Upper lobe of left lung (tissue), 6 donors: ENCODE measurements around the gene KDSR. TPM values are rescaled to one million over a fixed set of nuclear protein-coding genes. Genes with fewer than 3 reads are reported as not detected.

Experiments
- ATAC-seq, 2 donors: fragments of 200-7000 bp; cut with Tn5 transposase; one replicate each; pipeline ENCODE4 v1.9.1; 2022; ENCODE audit warnings: mild to moderate bottlenecking in 2 of 2, moderate library complexity in 2 of 2; ENCODE audit not compliant: low FRiP score in 2 of 2
- DNase-seq, 2 donors: peaks; one replicate each; pipeline ENCODE4 v3.0.0-alpha.2; 2019 to 2020
- H3K27ac ChIP-seq, 4 donors: fragments of 200-600 bp; sonication (generic); one replicate each; pipeline ENCODE4 v1.5.1; 2016 to 2019
- H3K27me3 ChIP-seq, 4 donors: fragments of 200-600 bp; sonication (generic); one replicate each; pipeline ENCODE4 v1.5.1; 2017 to 2019
- H3K36me3 ChIP-seq, 4 donors: fragments of 200-600 bp; sonication (generic); one replicate each; pipeline ENCODE4 v1.5.1; 2016 to 2019
- H3K4me1 ChIP-seq, 4 donors: fragments of 200-600 bp; sonication (generic); one replicate each; pipeline ENCODE4 v1.5.1; 2018 to 2019
- H3K4me3 ChIP-seq, 4 donors: fragments of 200-600 bp; sonication (generic); one replicate each; pipeline ENCODE4 v1.5.1; 2017 to 2019; ENCODE audit warnings: mild to moderate bottlenecking in 2 of 4, moderate library complexity in 1 of 4
- H3K9me3 ChIP-seq, 4 donors: fragments of 200-600 bp; sonication (generic); one replicate each; pipeline ENCODE4 v1.5.1; 2018 to 2019
- EP300 ChIP-seq, 4 donors: sonication (generic); formaldehyde crosslinking; IDR thresholded peaks; one replicate each; pipeline ENCODE4 v1.5.1; 2017; ENCODE audit warnings: antibody characterized with exemption in 4 of 4, control low read depth in 2 of 4
- POLR2A ChIP-seq, 4 donors: fragments of 450-650 bp; IDR thresholded peaks; one replicate each; pipeline ENCODE4 v1.5.1; 2016 to 2017; ENCODE audit warnings: antibody characterized with exemption in 4 of 4, mild to moderate bottlenecking in 2 of 4
- POLR2AphosphoS5 ChIP-seq, 2 donors: sonication (generic); formaldehyde crosslinking; IDR thresholded peaks; one replicate each; pipeline ENCODE4 v1.5.1; 2017; ENCODE audit warnings: antibody characterized with exemption in 2 of 2
- WGBS, 2 donors: methylation state at CpG; one replicate each; pipeline ENCODE4 v1.1.5; 2017 to 2018; 5-methylcytosine and 5-hydroxymethylcytosine counted together
- total RNA-seq, 6 donors: library from RNA; depleted of rRNA in 4 of 6; stranded (reverse); fragments of >200 nt in 4 of 6; gene quantifications; one replicate each; pipeline versions ENCODE4 v1.1.0 to v1.2.1, GENCODE V29; 2016 to 2021
- TF ChIP-seq, protein P1 (sequence below), 6 experiments: fragments of 450-650 bp in 4 of 6; fragments of 200-600 bp in 2 of 6; sonication (generic) in 2 of 6; IDR thresholded peaks; one replicate each; pipeline ENCODE4 v1.5.1; 2016 to 2019; ENCODE audit warnings: antibody characterized with exemption in 6 of 6
- donor health status: DM: no; HTN: no; CAD: no; lungs with moderate emphysema.
- donor health status: DM: no; HTN: yes; CAD: no; lungs with severe emphysema.

KDSR gene
- total RNA-seq, 6 donors from 2014 or later: 26.2 to 68.8 (median 45.2) TPM

DNA sequence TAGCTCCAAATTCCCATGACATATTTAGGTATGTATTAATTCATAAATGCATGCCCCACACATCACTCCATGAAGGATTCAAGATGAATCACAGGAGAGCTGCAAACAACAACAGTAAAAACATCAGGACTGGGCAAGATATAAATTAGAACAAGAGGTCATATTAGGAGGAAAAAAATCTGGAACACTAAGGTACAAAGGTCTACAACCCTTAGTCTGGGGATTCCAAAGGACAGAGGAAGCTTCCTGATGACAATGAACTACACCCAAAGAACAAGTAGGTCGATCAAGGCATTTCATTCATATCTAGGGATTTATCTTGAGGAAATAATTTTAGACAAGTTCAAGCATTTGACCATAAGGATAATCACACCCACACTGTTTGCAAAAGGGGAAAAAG is 40.7 kb upstream of the KDSR start:
- no peaks in the 10 kb centered on the region for H3K9me3 ChIP-seq
- ATAC-seq (no peak), DNase-seq (no peak)
- no peak overlapping the region for H3K4me3 ChIP-seq
- no peaks in the 10 kb centered on the region for H3K27me3 ChIP-seq
- 56 to 63% methylated on average over 1 of the region's 1 CpG for WGBS, 2 donors
- H3K27ac ChIP-seq: no peak overlapping the region
- TF ChIP-seq EP300 (IDR thresholded peaks at IDR 0.05) (no peak), POLR2A (IDR thresholded peaks at IDR 0.05) (no peak), POLR2AphosphoS5 (IDR thresholded peaks at IDR 0.05) (no peak)
- TF ChIP-seq, protein P1, sequence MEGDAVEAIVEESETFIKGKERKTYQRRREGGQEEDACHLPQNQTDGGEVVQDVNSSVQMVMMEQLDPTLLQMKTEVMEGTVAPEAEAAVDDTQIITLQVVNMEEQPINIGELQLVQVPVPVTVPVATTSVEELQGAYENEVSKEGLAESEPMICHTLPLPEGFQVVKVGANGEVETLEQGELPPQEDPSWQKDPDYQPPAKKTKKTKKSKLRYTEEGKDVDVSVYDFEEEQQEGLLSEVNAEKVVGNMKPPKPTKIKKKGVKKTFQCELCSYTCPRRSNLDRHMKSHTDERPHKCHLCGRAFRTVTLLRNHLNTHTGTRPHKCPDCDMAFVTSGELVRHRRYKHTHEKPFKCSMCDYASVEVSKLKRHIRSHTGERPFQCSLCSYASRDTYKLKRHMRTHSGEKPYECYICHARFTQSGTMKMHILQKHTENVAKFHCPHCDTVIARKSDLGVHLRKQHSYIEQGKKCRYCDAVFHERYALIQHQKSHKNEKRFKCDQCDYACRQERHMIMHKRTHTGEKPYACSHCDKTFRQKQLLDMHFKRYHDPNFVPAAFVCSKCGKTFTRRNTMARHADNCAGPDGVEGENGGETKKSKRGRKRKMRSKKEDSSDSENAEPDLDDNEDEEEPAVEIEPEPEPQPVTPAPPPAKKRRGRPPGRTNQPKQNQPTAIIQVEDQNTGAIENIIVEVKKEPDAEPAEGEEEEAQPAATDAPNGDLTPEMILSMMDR (IDR thresholded peaks at IDR 0.05): no peak
- H3K4me1 ChIP-seq: peaks cover 0 to 3% (median 0%) of the 10 kb centered on the region in 4 donors
- H3K36me3 ChIP-seq: peaks cover 11 to 93% (median 38%) of the 10 kb centered on the region in 4 donors

DNA sequence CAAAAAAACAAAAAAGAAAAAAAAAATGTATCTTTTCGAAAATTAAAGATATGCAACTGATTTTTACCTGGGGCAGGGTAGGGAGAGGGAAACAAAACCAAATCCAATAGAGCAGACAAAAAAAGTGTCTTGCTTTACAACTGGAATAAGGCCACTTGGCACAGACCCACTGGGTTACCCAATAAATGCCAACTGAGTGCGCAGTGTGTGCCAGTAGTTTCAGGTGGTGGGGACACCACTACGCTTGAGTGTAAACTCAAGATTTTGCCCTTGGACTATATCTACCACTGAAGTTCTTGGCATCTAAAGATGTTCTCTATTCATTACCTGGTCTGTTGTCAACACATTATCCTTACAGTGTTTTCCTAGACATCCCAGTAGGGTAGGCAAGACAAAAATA is 39.0 kb upstream of the KDSR start:
- no peak for TF ChIP-seq EP300 (IDR thresholded peaks at IDR 0.05)
- no peak for TF ChIP-seq POLR2A (IDR thresholded peaks at IDR 0.05)
- TF ChIP-seq POLR2AphosphoS5 (IDR thresholded peaks at IDR 0.05): no peak
- TF ChIP-seq, protein P1 (IDR thresholded peaks at IDR 0.05): no peak
- 77 to 83% methylated on average over 3 of the region's 3 CpGs for WGBS, 2 donors
- Histone ChIP-seq H3K36me3 (peaks cover 25 to 98% (median 49%) of the 10 kb centered on the region in 4 donors), H3K27ac (no peak overlapping the region), H3K4me1 (peaks cover 0 to 3% (median 0%) of the 10 kb centered on the region in 4 donors), H3K4me3 (no peak overlapping the region), H3K27me3 (no peaks in the 10 kb centered on the region), H3K9me3 (no peaks in the 10 kb centered on the region)
- no peak for ATAC-seq
- DNase-seq: peak in 1 of 2 donors; percentile 42

DNA sequence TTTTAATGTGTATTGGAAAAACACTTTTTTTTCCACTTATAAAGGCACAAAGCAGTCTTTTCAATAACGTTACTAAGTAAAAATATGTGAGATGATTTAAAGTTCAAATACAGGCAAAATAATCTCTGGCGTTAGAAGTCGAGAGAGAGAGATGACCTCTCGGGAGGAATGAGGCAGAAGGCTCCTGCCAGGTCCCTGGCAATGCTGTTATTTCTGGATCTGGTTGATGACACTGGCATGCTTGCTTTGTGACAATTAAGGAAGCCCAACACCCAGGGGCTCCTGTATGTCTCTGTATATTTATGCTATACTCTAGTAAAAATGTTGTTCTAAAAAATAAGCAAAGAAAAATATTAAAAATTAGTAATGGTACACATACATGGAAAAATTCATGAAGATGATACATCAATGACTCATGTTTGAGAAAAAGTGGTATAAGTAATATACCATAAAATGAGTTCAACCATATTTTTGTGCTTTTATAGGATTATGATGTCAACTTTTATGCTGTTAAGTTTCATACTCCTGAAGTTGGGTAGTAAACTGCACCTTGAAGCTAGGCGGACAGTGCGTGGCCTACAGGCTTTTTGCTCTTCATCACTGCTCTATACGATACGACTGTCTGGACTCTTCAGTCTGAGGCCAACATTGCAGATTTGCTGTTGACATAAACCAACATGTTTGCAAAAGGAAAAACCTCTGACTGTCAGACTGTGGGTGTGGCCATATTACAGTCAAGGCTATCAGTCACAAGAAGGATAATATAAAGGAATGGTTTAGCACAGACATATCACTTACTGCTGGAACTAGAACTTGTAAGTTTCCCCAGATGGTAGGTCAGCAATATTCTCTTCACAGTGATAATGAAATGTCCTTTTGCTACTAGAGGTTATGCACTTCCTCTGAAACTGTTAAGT is 35.5 kb upstream of the KDSR start:
- peaks cover 35 to 96% (median 56%) of the 10 kb centered on the region in 4 donors for H3K36me3 ChIP-seq
- H3K4me3 ChIP-seq: no peak overlapping the region
- H3K27ac ChIP-seq: no peak overlapping the region
- H3K4me1 ChIP-seq: peaks cover 0 to 3% (median 0%) of the 10 kb centered on the region in 4 donors
- ATAC-seq: no peak
- no peaks in the 10 kb centered on the region for H3K27me3 ChIP-seq
- DNase-seq: no peak
- 91% methylated on average over 8 of the region's 8 CpGs for WGBS, 2 donors
- no peaks in the 10 kb centered on the region for H3K9me3 ChIP-seq
- TF ChIP-seq POLR2A (IDR thresholded peaks at IDR 0.05) (no peak), POLR2AphosphoS5 (IDR thresholded peaks at IDR 0.05) (no peak), EP300 (IDR thresholded peaks at IDR 0.05) (no peak)
- TF ChIP-seq, protein P1 (IDR thresholded peaks at IDR 0.05): no peak

DNA sequence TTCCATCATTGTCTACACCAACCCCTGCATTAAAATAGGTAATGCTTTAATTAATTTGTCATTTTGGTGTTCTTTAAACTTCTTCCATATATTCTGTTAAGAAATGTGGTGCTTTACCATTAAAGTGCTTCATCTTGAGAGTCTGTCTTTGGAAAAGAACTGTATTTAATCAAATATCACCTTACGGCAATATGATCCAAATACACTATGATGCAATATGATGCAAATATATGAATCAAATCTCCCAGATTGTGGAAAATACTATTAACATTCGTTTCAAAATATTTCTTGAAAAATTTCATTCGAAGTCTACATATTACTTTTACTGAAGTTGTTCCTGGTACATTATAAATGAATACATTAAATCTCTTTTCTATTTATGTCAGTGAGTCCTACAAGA is 32.3 kb upstream of the KDSR start:
- H3K36me3 ChIP-seq: peaks cover 57 to 99% (median 80%) of the 10 kb centered on the region in 4 donors

More for the DNA sequence above, 32.3 kb upstream of the KDSR start:
- ATAC-seq (no peak), DNase-seq (no peak)
- no peak overlapping the region for H3K4me3 ChIP-seq
- H3K27ac ChIP-seq: no peak overlapping the region
- no peaks in the 10 kb centered on the region for H3K9me3 ChIP-seq
- H3K4me1 ChIP-seq: no peaks in the 10 kb centered on the region
- no peaks in the 10 kb centered on the region for H3K27me3 ChIP-seq
- no peak for TF ChIP-seq POLR2A (IDR thresholded peaks at IDR 0.05)
- TF ChIP-seq, protein P1 (IDR thresholded peaks at IDR 0.05): no peak
- no peak for TF ChIP-seq POLR2AphosphoS5 (IDR thresholded peaks at IDR 0.05)
- TF ChIP-seq EP300 (IDR thresholded peaks at IDR 0.05): no peak
- WGBS, 2 donors: 96% methylated on average over 3 of the region's 3 CpGs
